ENCODE data around the gene VPS25.

- TF ChIP-seq CTCF (conservative IDR thresholded peaks at IDR 0.05 in 1 of 2, IDR thresholded peaks at IDR 0.05 in 1 of 2; ENCODE audit: extremely low read depth in 1 of 2, insufficient read depth in 1 of 2, low read depth in 1 of 2, low read length in 2 of 2), result no peak
- no peak for TF ChIP-seq EZH2 (IDR thresholded peaks at IDR 0.05; ENCODE audit: borderline replicate concordance, low read length)
Observed at GRCh38 chr17:42772945-42773289, 332 bp upstream of the VPS25 start.

Measured in mammary epithelial cell (primary cell).